Skeletal muscle satellite cell (primary cell): Measurements from ENCODE around the gene SEC14L3.

Experiments
- H3K27me3 ChIP-seq: 2 replicates; pipeline ENCODE4 v1.7.0; 2013; ENCODE audit warnings: low read length; ENCODE audit not compliant: control insufficient read depth, insufficient read depth
- H3K36me3 ChIP-seq: 2 replicates; pipeline ENCODE4 v1.7.0; 2013; ENCODE audit warnings: mild to moderate bottlenecking, control low read depth, low read length; ENCODE audit not compliant: insufficient read depth
- H3K4me1 ChIP-seq: 2 replicates; pipeline ENCODE4 v1.7.0; 2013; ENCODE audit warnings: low read length; ENCODE audit not compliant: control insufficient read depth, insufficient read depth
- H3K4me2 ChIP-seq: 2 replicates; pipeline ENCODE4 v1.7.0; 2013; ENCODE audit warnings: mild to moderate bottlenecking, low read length
- H3K4me3 ChIP-seq: 2 replicates; pipeline ENCODE4 v1.7.0; 2013; ENCODE audit warnings: low read length
- H3K9ac ChIP-seq: 2 replicates; pipeline ENCODE4 v1.7.0; 2013; ENCODE audit warnings: mild to moderate bottlenecking, low read depth, low read length, moderate library complexity
- H3K9me3 ChIP-seq: replicated peaks from 2 replicates; pipeline ENCODE4 v1.7.0; 2013; ENCODE audit warnings: mild to moderate bottlenecking, control low read depth, low read length

Gene SEC14L3

GRCh38 chr22:30502911-30503310 is 31.1 kb upstream of the SEC14L3 start:
- no peak overlapping the region for H3K4me3 ChIP-seq
- peaks cover 52% of the 10 kb centered on the region for H3K27me3 ChIP-seq
- H3K36me3 ChIP-seq = no peaks in the 10 kb centered on the region
- H3K9me3 ChIP-seq = no peaks in the 10 kb centered on the region
- no peak overlapping the region for H3K4me2 ChIP-seq
- peaks cover 4% of the 10 kb centered on the region for H3K4me1 ChIP-seq
- no peak overlapping the region for H3K9ac ChIP-seq

- peaks cover 4% of the 10 kb centered on the region for H3K4me1 ChIP-seq
- H3K27me3 ChIP-seq = peaks cover 50% of the 10 kb centered on the region
- H3K4me2 ChIP-seq = no peak overlapping the region
- no peaks in the 10 kb centered on the region for H3K36me3 ChIP-seq
- no peak overlapping the region for H3K4me3 ChIP-seq
- H3K9me3 ChIP-seq = no peaks in the 10 kb centered on the region
- H3K9ac ChIP-seq = no peak overlapping the region
Observed at GRCh38 chr22:30502153-30502552, 30.3 kb upstream of the SEC14L3 start.

- Histone ChIP-seq H3K4me3 (no peak overlapping the region), H3K27me3 (peaks cover 51% of the 10 kb centered on the region), H3K4me1 (peaks cover 4% of the 10 kb centered on the region), H3K4me2 (no peak overlapping the region), H3K9me3 (no peaks in the 10 kb centered on the region), H3K36me3 (no peaks in the 10 kb centered on the region), H3K9ac (no peak overlapping the region)
Observed at GRCh38 chr22:30500628-30501027, 28.8 kb upstream of the SEC14L3 start.

DNA sequence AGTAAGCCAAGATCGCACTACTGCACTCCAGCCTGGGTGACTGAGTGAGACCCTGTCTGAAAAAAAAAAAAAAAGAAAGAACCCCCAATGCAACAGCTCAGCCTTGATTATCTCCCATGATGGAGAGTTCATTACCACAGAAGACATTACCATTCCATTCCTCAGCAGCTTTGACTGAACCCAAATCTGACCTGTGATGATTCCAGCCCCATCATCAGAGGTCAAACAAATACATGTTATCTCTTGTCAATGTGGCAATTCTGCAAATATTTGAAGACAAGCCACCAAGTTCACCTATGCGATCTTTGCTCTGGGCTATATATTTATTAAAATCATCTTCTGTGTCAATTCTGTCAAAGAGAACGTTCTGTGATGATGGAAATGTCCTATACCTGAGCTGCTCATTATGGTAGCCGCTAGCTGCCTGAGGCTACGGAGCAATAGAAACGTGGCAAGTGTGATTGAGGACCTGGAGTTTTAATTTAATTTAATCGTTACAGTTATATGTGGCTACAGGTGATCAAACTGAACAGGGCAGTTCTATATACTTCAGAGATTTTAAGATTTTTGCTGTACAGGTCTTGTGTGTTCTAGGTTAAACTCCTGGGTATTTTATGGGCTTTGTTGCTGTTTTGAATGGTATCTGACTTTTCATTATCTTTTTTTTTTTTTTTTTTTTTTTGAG is 25.8 kb upstream of the SEC14L3 start:
- Histone ChIP-seq H3K27me3 (peaks cover 36% of the 10 kb centered on the region), H3K9me3 (no peaks in the 10 kb centered on the region)

GRCh38 chr22:30495041-30495784 is 23.4 kb upstream of the SEC14L3 start:
- peaks cover 43% of the 10 kb centered on the region for H3K27me3 ChIP-seq
- no peaks in the 10 kb centered on the region for H3K4me1 ChIP-seq
- H3K4me2 ChIP-seq = no peak overlapping the region
- H3K9ac ChIP-seq = no peak overlapping the region
- H3K36me3 ChIP-seq = no peaks in the 10 kb centered on the region
- no peak overlapping the region for H3K4me3 ChIP-seq
- H3K9me3 ChIP-seq = no peaks in the 10 kb centered on the region

More for the DNA sequence above, 25.8 kb upstream of the SEC14L3 start:
- Histone ChIP-seq H3K4me3 (no peak overlapping the region), H3K36me3 (no peaks in the 10 kb centered on the region), H3K4me2 (no peak overlapping the region), H3K4me1 (no peaks in the 10 kb centered on the region), H3K9ac (no peak overlapping the region)

- H3K4me2 ChIP-seq = no peak overlapping the region
- peaks cover 46% of the 10 kb centered on the region for H3K27me3 ChIP-seq
- H3K9ac ChIP-seq = no peak overlapping the region
- H3K4me1 ChIP-seq = no peaks in the 10 kb centered on the region
- no peaks in the 10 kb centered on the region for H3K9me3 ChIP-seq
- H3K36me3 ChIP-seq = no peaks in the 10 kb centered on the region
- H3K4me3 ChIP-seq = no peak overlapping the region
Observed at GRCh38 chr22:30492144-30492543, 20.3 kb upstream of the SEC14L3 start.

GRCh38 chr22:30491381-30491780 is 19.6 kb upstream of the SEC14L3 start:
- Histone ChIP-seq H3K4me2 (no peak overlapping the region), H3K4me1 (no peaks in the 10 kb centered on the region), H3K36me3 (no peaks in the 10 kb centered on the region), H3K27me3 (peaks cover 42% of the 10 kb centered on the region), H3K4me3 (no peak overlapping the region), H3K9ac (no peak overlapping the region), H3K9me3 (no peaks in the 10 kb centered on the region)

- no peak overlapping the region for H3K4me3 ChIP-seq
- no peaks in the 10 kb centered on the region for H3K9me3 ChIP-seq
- H3K27me3 ChIP-seq = peaks cover 32% of the 10 kb centered on the region
- H3K36me3 ChIP-seq = no peaks in the 10 kb centered on the region
- no peak overlapping the region for H3K9ac ChIP-seq
- no peaks in the 10 kb centered on the region for H3K4me1 ChIP-seq
- H3K4me2 ChIP-seq = no peak overlapping the region
Observed at GRCh38 chr22:30490399-30490798, 18.6 kb upstream of the SEC14L3 start.

GRCh38 chr22:30488121-30488520 is 16.3 kb upstream of the SEC14L3 start:
- Histone ChIP-seq H3K9ac (no peak overlapping the region), H3K36me3 (no peaks in the 10 kb centered on the region), H3K4me1 (no peaks in the 10 kb centered on the region), H3K4me3 (no peak overlapping the region), H3K4me2 (no peak overlapping the region), H3K27me3 (peaks cover 26% of the 10 kb centered on the region), H3K9me3 (no peaks in the 10 kb centered on the region)

- H3K36me3 ChIP-seq = no peaks in the 10 kb centered on the region
- no peak overlapping the region for H3K4me2 ChIP-seq
- H3K4me1 ChIP-seq = no peaks in the 10 kb centered on the region
- H3K27me3 ChIP-seq = peaks cover 19% of the 10 kb centered on the region
- H3K9ac ChIP-seq = no peak overlapping the region
- no peak overlapping the region for H3K4me3 ChIP-seq
- no peaks in the 10 kb centered on the region for H3K9me3 ChIP-seq
Observed at GRCh38 chr22:30486661-30487115, 14.9 kb upstream of the SEC14L3 start.

DNA sequence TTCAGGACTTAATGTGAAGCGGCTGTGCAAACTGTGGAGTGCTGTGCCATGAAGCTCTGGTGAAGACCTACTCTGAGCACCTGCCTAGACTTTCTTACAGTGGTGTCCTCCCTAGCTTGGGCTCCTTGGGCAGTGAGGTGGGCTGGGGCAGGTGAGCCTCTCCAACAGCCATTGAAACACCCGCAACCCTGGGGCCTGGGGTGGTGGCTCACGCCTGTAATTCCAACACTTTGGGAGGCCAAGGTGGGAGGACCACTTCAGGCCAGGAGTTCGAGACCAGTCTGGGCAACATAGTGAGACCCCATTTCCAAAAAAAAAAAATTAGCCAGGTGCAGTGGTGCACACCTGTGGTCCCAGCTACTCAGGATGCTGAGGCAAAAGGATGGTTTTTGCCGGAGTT is 14.3 kb upstream of the SEC14L3 start:
- H3K36me3 ChIP-seq = no peaks in the 10 kb centered on the region
- H3K27me3 ChIP-seq = peaks cover 19% of the 10 kb centered on the region
- H3K4me2 ChIP-seq = no peak overlapping the region
- no peaks in the 10 kb centered on the region for H3K4me1 ChIP-seq
- H3K9ac ChIP-seq = no peak overlapping the region
- H3K9me3 ChIP-seq = no peaks in the 10 kb centered on the region
- no peak overlapping the region for H3K4me3 ChIP-seq
